ENCODE data around the gene GHRHR.

GHRHR gene

DNA sequence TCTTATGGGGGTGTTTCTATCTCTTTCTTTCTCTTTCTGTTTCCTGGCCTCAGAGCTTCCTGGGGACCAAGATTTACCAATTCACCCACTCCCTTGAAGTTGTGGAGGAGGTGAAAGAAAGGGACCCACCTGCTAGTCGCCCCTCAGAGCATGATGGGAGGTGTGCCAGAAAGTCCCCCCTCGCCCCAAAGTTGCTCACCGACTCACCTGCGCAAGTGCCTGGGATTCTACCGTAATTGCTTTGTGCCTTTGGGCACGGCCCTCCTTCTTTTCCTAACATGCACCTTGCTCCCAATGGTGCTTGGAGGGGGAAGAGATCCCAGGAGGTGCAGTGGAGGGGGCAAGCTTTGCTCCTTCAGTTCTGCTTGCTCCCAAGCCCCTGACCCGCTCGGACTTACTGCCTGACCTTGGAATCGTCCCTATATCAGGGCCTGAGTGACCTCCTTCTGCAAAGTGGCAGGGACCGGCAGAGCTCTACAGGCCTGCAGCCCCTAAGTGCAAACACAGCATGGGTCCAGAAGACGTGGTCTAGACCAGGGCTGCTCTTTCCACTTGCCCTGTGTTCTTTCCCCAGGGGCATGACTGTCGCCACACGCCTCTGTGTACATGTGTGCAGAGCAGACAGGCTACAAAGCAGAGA lies 39.9 kb upstream of the GHRHR start:
- DNase-seq (ENCODE audit: low spot score): no peak
- no peak for TF ChIP-seq CTCF (IDR thresholded peaks at IDR 0.05; ENCODE audit: extremely low read depth, missing control alignments)

- no peak for TF ChIP-seq CTCF (IDR thresholded peaks at IDR 0.05; ENCODE audit: extremely low read depth, missing control alignments)
- no peak for DNase-seq (ENCODE audit: low spot score)
Observed at GRCh38 chr7:30924624-30925023, 39.1 kb upstream of the GHRHR start.

- DNase-seq (ENCODE audit: low spot score): no peak
- TF ChIP-seq CTCF (IDR thresholded peaks at IDR 0.05; ENCODE audit: extremely low read depth, missing control alignments): no peak
Observed at GRCh38 chr7:30925117-30925516, 38.6 kb upstream of the GHRHR start.

GRCh38 chr7:30925913-30926312 lies 37.8 kb upstream of the GHRHR start:
- no peak for TF ChIP-seq CTCF (IDR thresholded peaks at IDR 0.05; ENCODE audit: extremely low read depth, missing control alignments)
- no peak for DNase-seq (ENCODE audit: low spot score)

GRCh38 chr7:30926313-30926712 lies 37.4 kb upstream of the GHRHR start:
- DNase-seq (ENCODE audit: low spot score): no peak
- no peak for TF ChIP-seq CTCF (IDR thresholded peaks at IDR 0.05; ENCODE audit: extremely low read depth, missing control alignments)

GRCh38 chr7:30927040-30927439 lies 36.7 kb upstream of the GHRHR start:
- no peak for DNase-seq (ENCODE audit: low spot score)
- no peak for TF ChIP-seq CTCF (IDR thresholded peaks at IDR 0.05; ENCODE audit: extremely low read depth, missing control alignments)

- no peak for TF ChIP-seq CTCF (IDR thresholded peaks at IDR 0.05; ENCODE audit: extremely low read depth, missing control alignments)
Observed at GRCh38 chr7:30927559-30927958, 36.2 kb upstream of the GHRHR start.

More at GRCh38 chr7:30927559-30927958, 36.2 kb upstream of the GHRHR start:
- DNase-seq (ENCODE audit: low spot score): no peak
